HCT116 (cell line): ENCODE results near the gene BRINP2. TPM values are rescaled to one million over a fixed set of nuclear protein-coding genes. Genes with fewer than 3 reads are reported as not detected.

Source experiments
- ATAC-seq: fragments of 200-7000 bp; cut with Tn5 transposase; 2 replicates; pipeline ENCODE4 v1.9.1; 2020; ENCODE audit warnings: mild to moderate bottlenecking, moderate library complexity
- BruUV-seq: library from RNA; stranded (reverse); fragments of 400-500 nt; replicated peaks from 2 replicates; lab custom pipeline; 2021; lab: Mats Ljungman, UMichigan
- CTCF ChIA-PET: fragments of 300-600 bp; sonication (Branson Sonifier 250); formaldehyde crosslinking; loops from one replicate; lab custom pipeline; 2021; ENCODE audit warnings: antibody characterized with exemption; lab: Charles Lee
- POLR2A ChIA-PET: fragments of 300-600, 350-600 bp; sonication (Branson Sonifier 250); formaldehyde crosslinking; loops from one replicate; lab custom pipeline; 2021; ENCODE audit warnings: antibody characterized with exemption; lab: Charles Lee
- RAD21 ChIA-PET, 2 experiments: fragments of 300-600 bp; sonication (Branson Sonifier 250); formaldehyde crosslinking; loops; one replicate each; lab custom pipeline; 2023; ENCODE audit warnings: low total read pairs in 2 of 2; ENCODE audit not compliant: uncharacterized antibody in 2 of 2, unreplicated experiment in 2 of 2, low non-redundant PET in 1 of 2; lab: Charles Lee
- DNase-seq: peaks from one replicate; pipeline ENCODE4 v3.0.0-alpha.2; 2010; ENCODE audit warnings: low read depth, low spot score
- H2AFZ ChIP-seq: fragments of 200-600 bp; shearing (Covaris generic), sonication (generic); 2 replicates; pipeline ENCODE4 v1.6.1; 2017; ENCODE audit warnings: low read depth, mixed run types, mixed read lengths, antibody characterized with exemption, low read length; ENCODE audit not compliant: poor library complexity, severe bottlenecking
- H3K27ac ChIP-seq: 2 replicates; pipeline ENCODE4 v1.5.1; 2012; ENCODE audit warnings: low read depth, low read length
- H3K27me3 ChIP-seq: fragments of 200-600 bp; sonication (generic); 2 replicates; pipeline ENCODE4 v1.6.1; 2016; ENCODE audit warnings: mixed run types, low read length, mixed read lengths; ENCODE audit not compliant: insufficient read depth
- H3K36me3 ChIP-seq, 2 experiments: fragments of 200-500 bp in 1 of 2; fragments of 200-600 bp in 1 of 2; sonication (Bioruptor generic) in 1 of 2; sonication (generic) in 1 of 2; 2 replicates each; pipeline versions ENCODE4 v1.5.1 to v1.6.1; 2014 to 2016; ENCODE audit warnings: low read length in 2 of 2, inconsistent platforms in 1 of 2, mixed read lengths in 1 of 2, mixed run types in 1 of 2; ENCODE audit not compliant: insufficient read depth in 2 of 2, control insufficient read depth in 1 of 2
- H3K4me1 ChIP-seq, 2 experiments: fragments of 200-600 bp in 1 of 2; sonication (generic) in 1 of 2; 2 replicates each; pipeline versions ENCODE4 v1.5.1 to v1.6.1; 2012 to 2017; ENCODE audit warnings: low read length in 2 of 2, inconsistent platforms in 1 of 2, mild to moderate bottlenecking in 1 of 2, mixed read lengths in 1 of 2, mixed run types in 1 of 2, moderate library complexity in 1 of 2; ENCODE audit not compliant: insufficient read depth in 2 of 2, control insufficient read depth in 1 of 2
- H3K4me2 ChIP-seq: fragments of 200-600 bp; sonication (generic); 2 replicates; pipeline ENCODE4 v1.6.1; 2017; ENCODE audit warnings: mixed run types, low read length, mixed read lengths
- H3K4me3 ChIP-seq, 2 experiments: fragments of 200-600 bp in 1 of 2; sonication (generic) in 1 of 2; replicated peaks in 1 of 2; 2 replicates each; pipeline ENCODE4 v1.5.1; 2011 to 2016; ENCODE audit warnings: low read length in 2 of 2, control low read depth in 1 of 2, low read depth in 1 of 2, mild to moderate bottlenecking in 1 of 2, mixed read lengths in 1 of 2, mixed run types in 1 of 2
- H3K79me2 ChIP-seq: fragments of 200-600 bp; sonication (generic); 2 replicates; pipeline ENCODE4 v1.6.1; 2017; ENCODE audit warnings: mild to moderate bottlenecking, mixed run types, low read length, moderate library complexity, mixed read lengths; ENCODE audit not compliant: insufficient read depth
- H3K9ac ChIP-seq: fragments of 200-600 bp; sonication (generic); 2 replicates; pipeline ENCODE4 v1.6.1; 2016; ENCODE audit warnings: low read length, mixed read lengths
- H3K9me2 ChIP-seq: fragments of 200-600 bp; sonication (generic), shearing (Covaris generic); 2 replicates; pipeline ENCODE4 v1.6.1; 2017; ENCODE audit warnings: mixed run types, mild to moderate bottlenecking, moderate library complexity; ENCODE audit not compliant: insufficient read depth
- H3K9me3 ChIP-seq, 2 experiments: fragments of 200-500 bp in 1 of 2; fragments of 200-600 bp in 1 of 2; sonication (Bioruptor generic) in 1 of 2; sonication (generic) in 1 of 2; 2 replicates each; pipeline ENCODE4 v1.6.1; 2014 to 2017; ENCODE audit warnings: low read length in 2 of 2, mixed read lengths in 2 of 2, inconsistent platforms in 1 of 2, low read depth in 1 of 2, mild to moderate bottlenecking in 1 of 2, mixed run types in 1 of 2, moderate library complexity in 1 of 2; ENCODE audit not compliant: control insufficient read depth in 1 of 2, insufficient read depth in 1 of 2
- H4K20me1 ChIP-seq: fragments of 200-600 bp; sonication (generic), shearing (Covaris generic); 2 replicates; pipeline ENCODE4 v1.6.1; 2017; ENCODE audit warnings: mixed run types, mild to moderate bottlenecking, moderate library complexity; ENCODE audit not compliant: insufficient read depth
- ATF3 ChIP-seq: IDR thresholded peaks from 2 replicates; pipeline ENCODE4 v1.6.1; 2012
- CBX3 ChIP-seq: IDR thresholded peaks from 2 replicates; pipeline ENCODE4 v1.6.1; 2012; ENCODE audit warnings: low read depth
- CTCF ChIP-seq, 3 experiments: fragments of 200-600 bp in 1 of 3; sonication (generic) in 1 of 3; IDR thresholded peaks in 2 of 3; conservative IDR thresholded peaks in 1 of 3; 2 replicates each; pipeline ENCODE4 v1.5.1; 2012 to 2017; ENCODE audit warnings: low read depth in 2 of 3, low read length in 2 of 3, antibody characterized with exemption in 1 of 3, borderline replicate concordance in 1 of 3, control low read depth in 1 of 3, mild to moderate bottlenecking in 1 of 3, mixed read lengths in 1 of 3, mixed run types in 1 of 3, moderate library complexity in 1 of 3; ENCODE audit not compliant: insufficient read depth in 1 of 3
- ELF1 ChIP-seq: IDR thresholded peaks from 2 replicates; pipeline ENCODE4 v1.6.1; 2012; ENCODE audit warnings: low read depth, borderline replicate concordance
- EZH2phosphoT487 ChIP-seq: fragments of 200-600 bp; IDR thresholded peaks from 2 replicates; pipeline ENCODE4 v1.6.1; 2018; ENCODE audit warnings: antibody characterized with exemption, borderline replicate concordance
- FOSL1 ChIP-seq: IDR thresholded peaks from 2 replicates; pipeline ENCODE4 v1.6.1; 2012; ENCODE audit warnings: low read depth
- MAX ChIP-seq: IDR thresholded peaks from 2 replicates; pipeline ENCODE4 v1.6.1; 2012
- POLR2A ChIP-seq: IDR thresholded peaks from 2 replicates; pipeline ENCODE4 v1.7.0; 2011; ENCODE audit warnings: borderline replicate concordance; ENCODE audit not compliant: insufficient read depth, insufficient read length; ENCODE audit errors: extremely low read depth
- REST ChIP-seq: IDR thresholded peaks from 2 replicates; pipeline ENCODE4 v1.6.1; 2012; ENCODE audit warnings: low read depth
- SRF ChIP-seq: IDR thresholded peaks from 2 replicates; pipeline ENCODE4 v1.6.1; 2012; ENCODE audit warnings: low read depth
- ZFX ChIP-seq: fragments of 450-650 bp; IDR thresholded peaks from 2 replicates; pipeline ENCODE4 v1.6.1; 2017
- ZNF274 ChIP-seq: fragments of 200-500 bp; sonication (Bioruptor generic); IDR thresholded peaks from 2 replicates; pipeline ENCODE4 v1.6.1; 2014; ENCODE audit warnings: mild to moderate bottlenecking, low read depth, low read length, inconsistent platforms
- intact Hi-C: fragments of 100-400 bp; cut with micrococcal nuclease; formaldehyde crosslinking; loops from 2 replicates; pipeline ENCODE4 v1.10.0; 2022
- total RNA-seq: library from RNA; stranded (reverse); gene quantifications from one replicate; pipeline ENCODE4 v1.2.1, GENCODE V29; 2021; ENCODE audit not compliant: unreplicated experiment

Gene BRINP2
- total RNA-seq, 1 experiment from 2014 or later: not detected

- no peak for TF ChIP-seq REST
These were observed 115.6 kb downstream of the BRINP2 start (continued) for GRCh38 chr1:177286396-177286795.

- POLR2A ChIA-PET: no interaction called here
- RAD21 ChIA-PET: no interaction called here
- ATAC-seq (no peak), DNase-seq (no peak)
- BruUV-seq: no TSS peak
- intact Hi-C loops: no loop called here
- no peak for TF ChIP-seq POLR2A
- TF ChIP-seq MAX: no peak
- no peak for TF ChIP-seq ZFX
- no peak for TF ChIP-seq FOSL1
- TF ChIP-seq SRF: no peak
- TF ChIP-seq ATF3: no peak
- no peak for TF ChIP-seq ELF1
- TF ChIP-seq CTCF (IDR thresholded peaks at IDR 0.05 in 2 of 3, conservative IDR thresholded peaks at IDR 0.05 in 1 of 3; ENCODE audit: borderline replicate concordance in 1 of 3, insufficient read depth in 1 of 3, low read depth in 2 of 3, low read length in 2 of 3): no peak
- TF ChIP-seq EZH2phosphoT487: no peak
- no peak for TF ChIP-seq ZNF274
- TF ChIP-seq CBX3: no peak
- no peak overlapping the region for H2AFZ ChIP-seq
- no peaks in the 10 kb centered on the region for H4K20me1 ChIP-seq
- H3K27me3 ChIP-seq: 0 out of 2 replicates have a peak, but pooled peaks cover 3% of the 10 kb centered on the region
- no peaks in the 10 kb centered on the region for H3K9me3 ChIP-seq
- no peak overlapping the region for H3K27ac ChIP-seq
- no peaks in the 10 kb centered on the region for H3K4me1 ChIP-seq
- no peak overlapping the region for H3K4me2 ChIP-seq
- no peak overlapping the region for H3K4me3 ChIP-seq
- no peak overlapping the region for H3K9ac ChIP-seq
- H3K9me2 ChIP-seq: no peaks in the 10 kb centered on the region
- CTCF ChIA-PET: no interaction called here
- no peaks in the 10 kb centered on the region for H3K36me3 ChIP-seq
- no peaks in the 10 kb centered on the region for H3K79me2 ChIP-seq
These were observed 116.5 kb downstream of the BRINP2 start for GRCh38 chr1:177287270-177287669.
